ENCODE results near the gene NWD2. TPM values are rescaled to one million over a fixed set of nuclear protein-coding genes. Genes with fewer than 3 reads are reported as not detected.

The NWD2 gene
- total RNA-seq, 4 donors from 2014 or later: 0.27 to 2.2 (median 0.48) TPM

DNA sequence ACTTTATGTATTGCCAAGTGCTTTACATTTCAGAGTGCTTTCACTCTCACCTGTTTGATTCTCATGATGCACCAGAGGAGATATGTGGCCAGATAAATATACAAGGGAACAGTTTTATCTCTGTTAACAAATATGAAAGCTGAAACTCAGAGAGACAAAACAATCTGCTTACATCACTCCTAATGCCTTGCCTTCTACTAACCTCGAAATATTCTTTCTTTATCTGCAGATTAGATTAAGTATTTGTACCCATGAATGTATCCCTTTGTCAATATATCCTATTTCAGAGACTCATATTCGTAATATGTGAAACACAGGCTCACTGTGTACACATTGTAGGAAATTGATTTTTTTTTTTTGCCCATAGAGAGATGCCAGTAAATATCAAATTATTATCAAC lies 178.1 kb downstream of the NWD2 start:
- H3K27me3 ChIP-seq: no peaks in the 10 kb centered on the region
- H3K36me3 ChIP-seq: no peaks in the 10 kb centered on the region
- no peak for DNase-seq
- H3K4me1 ChIP-seq: no peaks in the 10 kb centered on the region
- H3K4me3 ChIP-seq (replicated peaks in 1 of 3): no peak overlapping the region
- no peak for TF ChIP-seq POLR2A (IDR thresholded peaks at IDR 0.05)
- TF ChIP-seq, protein P1, sequence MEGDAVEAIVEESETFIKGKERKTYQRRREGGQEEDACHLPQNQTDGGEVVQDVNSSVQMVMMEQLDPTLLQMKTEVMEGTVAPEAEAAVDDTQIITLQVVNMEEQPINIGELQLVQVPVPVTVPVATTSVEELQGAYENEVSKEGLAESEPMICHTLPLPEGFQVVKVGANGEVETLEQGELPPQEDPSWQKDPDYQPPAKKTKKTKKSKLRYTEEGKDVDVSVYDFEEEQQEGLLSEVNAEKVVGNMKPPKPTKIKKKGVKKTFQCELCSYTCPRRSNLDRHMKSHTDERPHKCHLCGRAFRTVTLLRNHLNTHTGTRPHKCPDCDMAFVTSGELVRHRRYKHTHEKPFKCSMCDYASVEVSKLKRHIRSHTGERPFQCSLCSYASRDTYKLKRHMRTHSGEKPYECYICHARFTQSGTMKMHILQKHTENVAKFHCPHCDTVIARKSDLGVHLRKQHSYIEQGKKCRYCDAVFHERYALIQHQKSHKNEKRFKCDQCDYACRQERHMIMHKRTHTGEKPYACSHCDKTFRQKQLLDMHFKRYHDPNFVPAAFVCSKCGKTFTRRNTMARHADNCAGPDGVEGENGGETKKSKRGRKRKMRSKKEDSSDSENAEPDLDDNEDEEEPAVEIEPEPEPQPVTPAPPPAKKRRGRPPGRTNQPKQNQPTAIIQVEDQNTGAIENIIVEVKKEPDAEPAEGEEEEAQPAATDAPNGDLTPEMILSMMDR (IDR thresholded peaks at IDR 0.05): no peak
- H3K27ac ChIP-seq: no peak overlapping the region
- intact Hi-C loops (cut with DNase I): no loop called here
- no peaks in the 10 kb centered on the region for H3K9me3 ChIP-seq
- 84 to 90% methylated on average over 2 of the region's 2 CpGs for WGBS, 2 donors

DNA sequence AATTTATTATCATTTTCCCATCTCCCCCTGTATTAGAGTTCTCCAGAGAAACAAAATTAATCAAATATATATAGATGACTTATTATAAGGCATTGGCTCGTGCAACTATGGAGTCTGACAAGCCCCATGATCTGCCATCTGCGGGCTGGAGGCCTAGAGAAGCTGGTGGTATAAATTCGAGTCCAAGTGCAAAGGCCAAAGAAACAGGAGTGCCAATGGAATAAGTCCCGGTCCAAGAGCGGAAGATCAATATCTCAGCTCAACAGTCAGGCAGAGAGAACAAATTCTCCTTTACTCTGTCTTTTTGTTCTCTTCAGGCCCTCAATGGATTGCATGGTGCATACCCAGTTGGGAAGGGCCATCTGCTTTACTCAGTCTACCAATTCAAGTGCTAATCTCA lies 178.8 kb downstream of the NWD2 start:
- WGBS, 2 donors: 87 to 91% methylated on average over 5 of the region's 5 CpGs

DNA sequence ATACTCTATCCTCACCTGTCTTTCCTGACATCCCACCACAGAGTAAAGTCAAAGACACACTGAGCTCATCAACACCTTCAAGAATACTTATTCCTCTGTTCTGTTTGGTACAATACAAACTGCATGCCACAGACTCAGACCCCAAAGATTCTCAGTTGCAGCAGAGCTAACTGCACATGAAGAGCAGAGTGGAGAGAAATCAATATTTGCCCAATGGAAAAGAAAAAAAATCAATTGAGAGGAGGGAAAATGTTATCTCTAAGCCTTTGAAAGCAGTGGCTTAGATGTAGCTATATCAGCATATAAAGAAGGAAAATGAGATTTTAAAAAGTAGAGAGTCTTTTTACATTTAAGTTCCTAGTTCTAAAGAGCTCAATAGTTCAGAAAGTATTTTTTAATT lies 180.2 kb downstream of the NWD2 start:
- H3K4me1 ChIP-seq: no peaks in the 10 kb centered on the region
- no peaks in the 10 kb centered on the region for H3K27me3 ChIP-seq
- no peak for DNase-seq
- H3K27ac ChIP-seq: no peak overlapping the region
- TF ChIP-seq, protein P1 (IDR thresholded peaks at IDR 0.05): no peak
- TF ChIP-seq POLR2A (IDR thresholded peaks at IDR 0.05): no peak
- intact Hi-C loops (cut with DNase I): no loop called here
- no peaks in the 10 kb centered on the region for H3K36me3 ChIP-seq
- H3K9me3 ChIP-seq: no peaks in the 10 kb centered on the region
- H3K4me3 ChIP-seq (replicated peaks in 1 of 3): no peak overlapping the region

More for the DNA sequence above, 178.8 kb downstream of the NWD2 start:
- intact Hi-C loops (cut with DNase I): no loop called here
- no peak overlapping the region for H3K27ac ChIP-seq
- H3K9me3 ChIP-seq: no peaks in the 10 kb centered on the region
- H3K36me3 ChIP-seq: no peaks in the 10 kb centered on the region
- no peak for DNase-seq
- no peaks in the 10 kb centered on the region for H3K4me1 ChIP-seq
- TF ChIP-seq POLR2A (IDR thresholded peaks at IDR 0.05): no peak
- TF ChIP-seq, protein P1 (IDR thresholded peaks at IDR 0.05): no peak
- H3K27me3 ChIP-seq: no peaks in the 10 kb centered on the region
- no peak overlapping the region for H3K4me3 ChIP-seq (replicated peaks in 1 of 3)

DNA sequence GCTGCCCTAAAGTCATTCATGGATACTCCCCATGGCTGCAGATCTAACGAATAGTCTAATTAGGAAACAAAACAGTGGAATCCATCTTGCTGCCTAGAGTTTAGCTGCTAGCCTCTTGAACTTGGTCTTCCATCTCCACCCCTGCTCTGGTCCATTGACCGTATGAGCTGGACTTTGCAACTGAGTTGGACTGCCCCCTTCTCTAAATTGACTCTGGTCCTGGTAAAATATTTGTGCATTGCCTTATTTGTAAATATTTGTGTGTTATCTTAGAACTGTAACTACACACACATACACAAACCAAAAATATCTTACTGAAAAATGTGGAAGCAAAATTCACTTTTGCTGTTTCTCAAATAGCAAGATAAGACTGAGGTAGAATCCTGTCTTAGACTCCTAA lies 181.3 kb downstream of the NWD2 start:
- Histone ChIP-seq H3K4me1 (no peaks in the 10 kb centered on the region), H3K4me3 (replicated peaks in 1 of 3) (no peak overlapping the region), H3K36me3 (no peaks in the 10 kb centered on the region), H3K9me3 (no peaks in the 10 kb centered on the region), H3K27me3 (no peaks in the 10 kb centered on the region), H3K27ac (no peak overlapping the region)
- intact Hi-C loops (cut with DNase I): no loop called here
- 74 to 81% methylated on average over 2 of the region's 2 CpGs for WGBS, 2 donors
- TF ChIP-seq, protein P1 (IDR thresholded peaks at IDR 0.05): no peak
- TF ChIP-seq POLR2A (IDR thresholded peaks at IDR 0.05): no peak
- no peak for DNase-seq

DNA sequence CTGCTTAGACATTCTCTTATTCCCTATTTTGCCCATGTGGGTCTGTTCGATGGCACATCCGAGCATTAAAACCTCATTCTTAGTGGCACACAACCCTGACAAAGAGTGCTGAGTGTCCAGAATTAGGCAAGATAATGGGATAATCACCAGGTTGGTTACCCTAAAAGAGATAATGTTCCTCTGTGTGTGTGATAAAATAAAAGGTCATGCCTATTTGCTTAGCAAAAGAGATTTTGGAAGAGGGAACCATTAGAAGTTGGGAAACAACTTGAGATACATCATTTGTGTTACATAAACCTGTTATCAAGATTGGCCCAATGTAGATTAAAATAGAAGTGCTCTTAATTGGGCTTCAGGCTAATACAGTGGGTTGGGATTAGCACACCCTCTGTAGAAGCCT lies 182.7 kb downstream of the NWD2 start:
- no peaks in the 10 kb centered on the region for H3K4me1 ChIP-seq
- TF ChIP-seq POLR2A (IDR thresholded peaks at IDR 0.05): no peak
- TF ChIP-seq, protein P1 (IDR thresholded peaks at IDR 0.05): no peak
- H3K4me3 ChIP-seq (replicated peaks in 1 of 3): no peak overlapping the region
- intact Hi-C loops (cut with DNase I): no loop called here
- no peak overlapping the region for H3K27ac ChIP-seq
- H3K9me3 ChIP-seq: no peaks in the 10 kb centered on the region
- H3K36me3 ChIP-seq: no peaks in the 10 kb centered on the region
- DNase-seq: no peak
- H3K27me3 ChIP-seq: no peaks in the 10 kb centered on the region
- WGBS, 2 donors: 96% methylated on average over 2 of the region's 2 CpGs
